GM18508 (cell line): ENCODE results near the gene GRAMD4.
"Not testable (repeated sequence)": the region's sequence is repeated elsewhere in the genome, so short reads cannot be mapped to it uniquely, and the experiment has no call there.

ENCODE experiments used
- ATAC-seq: cut with Tn5 transposase; IDR thresholded peaks from one replicate; pipeline ENCODE4 v1.9.1; 2021; ENCODE audit warnings: moderate number of reproducible peaks; ENCODE audit not compliant: insufficient read depth, unreplicated experiment

GRAMD4 gene

GRCh38 chr22:46634011-46634699, 14.0 kb downstream of the GRAMD4 start:
- ATAC-seq, result no peak

- not testable (repeated sequence) for ATAC-seq
Measured at GRCh38 chr22:46634973-46635685, 14.9 kb downstream of the GRAMD4 start.

- ATAC-seq, result no peak
Measured at GRCh38 chr22:46635756-46636155, 15.6 kb downstream of the GRAMD4 start.

- ATAC-seq, result no peak
Measured at GRCh38 chr22:46636221-46637002, 16.2 kb downstream of the GRAMD4 start.

GRCh38 chr22:46637711-46638600, 17.8 kb downstream of the GRAMD4 start:
- no peak for ATAC-seq

GRCh38 chr22:46638601-46639431, 18.6 kb downstream of the GRAMD4 start:
- ATAC-seq, result no peak

GRCh38 chr22:46639843-46640242, 19.7 kb downstream of the GRAMD4 start:
- ATAC-seq, result no peak

GRCh38 chr22:46640293-46641055, 20.3 kb downstream of the GRAMD4 start:
- no peak for ATAC-seq

GRCh38 chr22:46641811-46642266, 21.7 kb downstream of the GRAMD4 start:
- no peak for ATAC-seq

GRCh38 chr22:46642840-46643480, 22.8 kb downstream of the GRAMD4 start:
- not testable (repeated sequence) for ATAC-seq

GRCh38 chr22:46646531-46647215, 26.5 kb downstream of the GRAMD4 start:
- no peak for ATAC-seq

- ATAC-seq, result not testable (repeated sequence)
Measured at GRCh38 chr22:46648225-46648820, 28.1 kb downstream of the GRAMD4 start.

- ATAC-seq, result no peak
Measured at GRCh38 chr22:46649141-46650077, 29.2 kb downstream of the GRAMD4 start.

- ATAC-seq, result no peak
Measured at GRCh38 chr22:46650078-46650810, 30.1 kb downstream of the GRAMD4 start.

GRCh38 chr22:46651316-46651715, 31.1 kb downstream of the GRAMD4 start:
- no peak for ATAC-seq
